ENCODE results near the gene CCDC179. TPM values are rescaled to one million over a fixed set of nuclear protein-coding genes. Genes with fewer than 3 reads are reported as not detected.

CCDC179 gene
- total RNA-seq, 1 experiment from 2014 or later = not detected

DNA sequence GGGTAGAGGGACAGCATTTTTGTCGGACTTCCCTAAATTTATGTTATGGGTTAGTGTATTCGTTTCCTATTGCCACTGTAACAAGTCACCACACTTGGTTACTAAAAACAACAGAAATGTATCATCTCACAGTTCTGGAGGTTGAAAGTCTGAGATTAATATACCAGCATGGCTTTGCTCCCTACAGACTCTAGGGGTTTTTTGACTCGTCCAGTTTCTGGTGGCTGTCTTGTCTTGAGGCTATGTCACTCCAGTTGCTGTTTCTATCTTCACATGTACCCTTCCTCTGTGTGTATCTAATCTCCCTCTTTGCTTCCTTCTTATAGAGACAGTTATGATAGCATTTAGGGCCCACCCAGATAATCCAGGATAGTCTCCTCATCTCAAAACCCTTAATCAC is 9.1 kb upstream of the CCDC179 start:
- Histone ChIP-seq H3K14ac (ENCODE audit: insufficient read depth, low read length) (no peak overlapping the region), H3K79me2 (ENCODE audit: insufficient read depth, low read length) (no peaks in the 10 kb centered on the region), H3K56ac (ENCODE audit: insufficient read length, low read depth, low read length) (no peak overlapping the region), H2BK20ac (ENCODE audit: low read depth, low read length, poor library complexity, severe bottlenecking) (no peak overlapping the region), H4K8ac (replicated peaks; ENCODE audit: insufficient read length, low read depth, low read length) (no peak overlapping the region), H3K4ac (ENCODE audit: low read depth, low read length) (no peak overlapping the region), H3K4me2 (ENCODE audit: insufficient read depth, insufficient read length, low read length) (no peak overlapping the region), H3K9ac (ENCODE audit: extremely low read depth, insufficient read length, low read length) (no peak overlapping the region), H3K4me1 (ENCODE audit: insufficient read depth, low read length) (no peaks in the 10 kb centered on the region), H3K18ac (ENCODE audit: insufficient read length, low read depth, low read length) (no peak overlapping the region), H4K5ac (ENCODE audit: insufficient read length, low read depth, low read length) (no peak overlapping the region), H3K23me2 (ENCODE audit: insufficient read length, low read depth, low read length, poor library complexity, severe bottlenecking) (no peaks in the 10 kb centered on the region), H2BK120ac (ENCODE audit: low read depth, low read length, poor library complexity, severe bottlenecking) (no peak overlapping the region), H3K79me1 (ENCODE audit: insufficient read depth, low read depth, low read length, poor library complexity, severe bottlenecking) (no peaks in the 10 kb centered on the region), H4K20me1 (ENCODE audit: control insufficient read depth, insufficient read depth, insufficient read length) (no peaks in the 10 kb centered on the region), H2AFZ (ENCODE audit: low read length) (no peak overlapping the region), H3K27me3 (ENCODE audit: insufficient read depth, low read length) (no peaks in the 10 kb centered on the region), H4K91ac (ENCODE audit: insufficient read length, low read depth, low read length) (no peak overlapping the region), H3K9me3 (ENCODE audit: control insufficient read depth, low read depth, low read length) (no peaks in the 10 kb centered on the region), H2BK12ac (ENCODE audit: insufficient read length, low read depth, low read length) (no peak overlapping the region), H3K23ac (ENCODE audit: insufficient read length, low read depth, low read length) (no peak overlapping the region), H2AK5ac (ENCODE audit: insufficient read length, low read length) (no peak overlapping the region), H2BK15ac (ENCODE audit: low read depth, low read length) (no peak overlapping the region), H3T11ph (ENCODE audit: low read length) (no peak overlapping the region), H2BK5ac (ENCODE audit: insufficient read length, low read length) (no peak overlapping the region), H3K27ac (ENCODE audit: insufficient read length, low read depth, low read length) (no peak overlapping the region)
- no peak overlapping the region for H3K27ac Mint-ChIP-seq
- TF ChIP-seq, protein P1, sequence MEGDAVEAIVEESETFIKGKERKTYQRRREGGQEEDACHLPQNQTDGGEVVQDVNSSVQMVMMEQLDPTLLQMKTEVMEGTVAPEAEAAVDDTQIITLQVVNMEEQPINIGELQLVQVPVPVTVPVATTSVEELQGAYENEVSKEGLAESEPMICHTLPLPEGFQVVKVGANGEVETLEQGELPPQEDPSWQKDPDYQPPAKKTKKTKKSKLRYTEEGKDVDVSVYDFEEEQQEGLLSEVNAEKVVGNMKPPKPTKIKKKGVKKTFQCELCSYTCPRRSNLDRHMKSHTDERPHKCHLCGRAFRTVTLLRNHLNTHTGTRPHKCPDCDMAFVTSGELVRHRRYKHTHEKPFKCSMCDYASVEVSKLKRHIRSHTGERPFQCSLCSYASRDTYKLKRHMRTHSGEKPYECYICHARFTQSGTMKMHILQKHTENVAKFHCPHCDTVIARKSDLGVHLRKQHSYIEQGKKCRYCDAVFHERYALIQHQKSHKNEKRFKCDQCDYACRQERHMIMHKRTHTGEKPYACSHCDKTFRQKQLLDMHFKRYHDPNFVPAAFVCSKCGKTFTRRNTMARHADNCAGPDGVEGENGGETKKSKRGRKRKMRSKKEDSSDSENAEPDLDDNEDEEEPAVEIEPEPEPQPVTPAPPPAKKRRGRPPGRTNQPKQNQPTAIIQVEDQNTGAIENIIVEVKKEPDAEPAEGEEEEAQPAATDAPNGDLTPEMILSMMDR (conservative IDR thresholded peaks at IDR 0.05) = no peak
- peaks cover 0 to 4% (median 0%) of the 10 kb centered on the region in 3 experiments; a peak in 1 of 7 replicates for H3K36me3 Mint-ChIP-seq (ENCODE audit: insufficient read depth in 1 of 3, low read depth in 3 of 3)
- no peaks in the 10 kb centered on the region for H3K4me1 Mint-ChIP-seq
- WGBS (ENCODE audit: extremely low coverage, insufficient read length, low lambda C conversion rate) = no CpG with 5 or more reads among the region's 3 CpGs
- peaks cover 1 to 2% of the 10 kb centered on the region in 2 experiments; a peak in 1 of 5 replicates for H3K9me3 Mint-ChIP-seq
- H3K4me3 Mint-ChIP-seq = no peak overlapping the region
- no peaks in the 10 kb centered on the region for H3K27me3 Mint-ChIP-seq (ENCODE audit: low read depth)
- no peak for DNase-seq
